ENCODE data around the gene SKA2. TPM values are rescaled to one million over a fixed set of nuclear protein-coding genes. Genes with fewer than 3 reads are reported as not detected.
A peak's percentile ranks its signal among the peaks of the same experiment; 100 is the strongest.
"Not testable (repeated sequence)": the region's sequence is repeated elsewhere in the genome, so short reads cannot be mapped to it uniquely, and the experiment has no call there.

SKA2 gene
- polyA plus RNA-seq, 1 donor, result 34.8 TPM

DNA sequence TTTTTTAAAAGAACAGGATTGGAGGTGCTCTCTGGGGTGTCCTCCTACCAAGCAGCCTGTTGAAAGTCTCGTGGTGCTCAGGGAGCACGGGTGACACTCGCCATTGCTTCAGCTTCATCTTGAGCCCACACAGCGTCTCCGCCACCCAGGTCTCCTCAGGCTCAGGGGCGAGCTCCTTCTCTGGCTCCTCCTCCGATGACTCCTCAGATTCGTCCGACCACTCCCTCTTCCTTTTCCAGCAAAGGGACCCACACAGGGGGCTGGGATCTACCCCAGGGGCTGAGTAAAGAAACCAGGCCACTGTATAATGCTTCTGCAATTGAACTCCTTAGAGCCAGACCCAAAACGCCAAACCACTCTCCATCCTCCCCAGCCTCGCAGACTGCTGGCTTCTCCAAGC is 24.6 kb upstream of the SKA2 start:
- not testable (repeated sequence) for H3K27ac ChIP-seq (ENCODE audit: low read length); DNase-seq; H3K4me3 ChIP-seq (ENCODE audit: low read length); H3K36me3 ChIP-seq (ENCODE audit: control insufficient read depth, insufficient read depth, low read length); H3K27me3 ChIP-seq (ENCODE audit: control insufficient read depth, insufficient read depth, low read length); H3K4me1 ChIP-seq (ENCODE audit: control insufficient read depth, insufficient read depth, low read length); H3K9me3 ChIP-seq (ENCODE audit: control insufficient read depth, low read depth, low read length)
- no CpG with 5 or more reads among the region's 11 CpGs for WGBS (ENCODE audit: insufficient coverage, low lambda C conversion rate)

DNA sequence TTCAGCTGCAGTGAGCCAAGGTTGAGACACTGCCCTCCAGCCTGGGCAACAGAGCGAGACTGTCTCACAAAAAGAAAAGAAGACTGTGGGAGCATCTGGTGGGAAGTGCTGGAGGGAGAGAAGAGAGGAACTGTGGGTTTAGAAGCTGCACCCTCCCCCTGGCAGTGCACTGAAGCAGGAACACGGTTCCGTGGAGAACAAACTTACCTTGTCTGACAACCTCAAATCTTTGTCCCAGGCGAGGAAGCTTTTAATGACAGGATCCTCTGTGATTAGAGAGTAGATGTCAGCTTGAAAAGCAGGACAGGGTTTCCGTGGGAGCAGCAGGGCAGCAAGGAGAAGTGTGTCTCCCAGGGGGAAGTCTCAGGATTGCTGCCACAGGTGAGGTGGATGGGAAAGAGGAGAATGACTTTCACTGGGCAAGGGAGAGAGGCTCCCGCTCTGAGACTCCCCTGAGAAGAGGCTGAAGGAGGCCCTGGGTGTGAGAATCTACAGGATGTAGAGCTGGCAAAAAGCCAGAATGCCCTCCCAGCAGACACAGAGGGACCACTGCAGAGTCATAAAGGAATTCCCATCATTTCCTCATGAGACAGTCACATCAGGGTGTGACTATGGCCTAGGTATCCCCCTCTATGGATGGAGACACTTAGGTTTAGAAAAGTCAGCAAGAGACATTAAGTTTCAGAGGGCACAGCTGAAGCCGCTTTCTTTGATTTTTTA is 23.4 kb upstream of the SKA2 start:
- H3K36me3 ChIP-seq (ENCODE audit: control insufficient read depth, insufficient read depth, low read length), result no peaks in the 10 kb centered on the region
- 67% methylated on average over 1 of the region's 7 CpGs for WGBS (ENCODE audit: insufficient coverage, low lambda C conversion rate)
- no peaks in the 10 kb centered on the region for H3K9me3 ChIP-seq (ENCODE audit: control insufficient read depth, low read depth, low read length)

GRCh38 chr17:59175076-59175475 is 20.1 kb upstream of the SKA2 start:
- Histone ChIP-seq H3K9me3 (ENCODE audit: control insufficient read depth, low read depth, low read length) (peaks cover 7% of the 10 kb centered on the region), H3K36me3 (ENCODE audit: control insufficient read depth, insufficient read depth, low read length) (no peaks in the 10 kb centered on the region), H3K27me3 (ENCODE audit: control insufficient read depth, insufficient read depth, low read length) (no peaks in the 10 kb centered on the region), H3K27ac (ENCODE audit: low read length) (no peak overlapping the region), H3K4me3 (ENCODE audit: low read length) (no peak overlapping the region), H3K4me1 (ENCODE audit: control insufficient read depth, insufficient read depth, low read length) (no peaks in the 10 kb centered on the region)
- DNase-seq, result no peak
- no CpG with 5 or more reads among the region's 7 CpGs for WGBS (ENCODE audit: insufficient coverage, low lambda C conversion rate)

More for the DNA sequence above, 23.4 kb upstream of the SKA2 start:
- no peak for DNase-seq
- H3K27me3 ChIP-seq (ENCODE audit: control insufficient read depth, insufficient read depth, low read length), result no peaks in the 10 kb centered on the region
- H3K27ac ChIP-seq (ENCODE audit: low read length), result no peak overlapping the region
- no peak overlapping the region for H3K4me3 ChIP-seq (ENCODE audit: low read length)
- no peaks in the 10 kb centered on the region for H3K4me1 ChIP-seq (ENCODE audit: control insufficient read depth, insufficient read depth, low read length)

- no peaks in the 10 kb centered on the region for H3K36me3 ChIP-seq (ENCODE audit: control insufficient read depth, insufficient read depth, low read length)
- no peak overlapping the region for H3K4me3 ChIP-seq (ENCODE audit: low read length)
- H3K9me3 ChIP-seq (ENCODE audit: control insufficient read depth, low read depth, low read length), result peaks cover 7% of the 10 kb centered on the region
- no peak overlapping the region for H3K27ac ChIP-seq (ENCODE audit: low read length)
- no peaks in the 10 kb centered on the region for H3K27me3 ChIP-seq (ENCODE audit: control insufficient read depth, insufficient read depth, low read length)
- no peaks in the 10 kb centered on the region for H3K4me1 ChIP-seq (ENCODE audit: control insufficient read depth, insufficient read depth, low read length)
- 100% methylated on average over 1 of the region's 11 CpGs for WGBS (ENCODE audit: insufficient coverage, low lambda C conversion rate)
- no peak for DNase-seq
Measured at GRCh38 chr17:59174671-59175070, 19.7 kb upstream of the SKA2 start.

DNA sequence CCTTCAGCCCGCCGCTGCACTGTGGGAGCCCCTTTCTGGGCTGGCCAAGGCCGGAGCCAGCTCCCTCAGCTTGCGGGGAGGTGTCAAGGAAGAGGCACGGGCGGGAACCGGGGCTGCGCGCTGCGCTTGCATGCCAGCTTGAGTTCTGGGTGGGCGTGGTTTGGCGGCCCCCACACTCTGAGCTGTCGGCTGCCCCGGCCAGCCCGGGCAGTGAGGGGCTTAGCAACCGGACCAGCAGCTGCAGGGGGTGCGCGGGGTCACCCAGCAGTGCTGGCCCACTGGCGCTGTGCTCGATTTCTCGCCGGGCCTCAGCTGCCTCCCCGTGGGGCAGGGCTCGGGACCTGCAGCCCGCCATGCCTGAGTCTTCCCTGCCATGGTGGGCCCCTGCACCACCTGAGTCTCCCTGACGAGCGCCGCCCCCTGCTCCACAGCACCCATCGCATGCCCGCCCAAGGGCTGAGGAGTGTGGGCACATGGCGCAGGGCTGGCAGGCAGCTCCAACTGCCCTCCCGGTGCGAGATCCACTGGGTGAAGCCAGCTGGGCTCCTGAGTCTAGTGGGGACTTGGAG is 17.5 kb upstream of the SKA2 start:
- DNase-seq, result no peak
- Histone ChIP-seq H3K4me1 (ENCODE audit: control insufficient read depth, insufficient read depth, low read length) (no peaks in the 10 kb centered on the region), H3K36me3 (ENCODE audit: control insufficient read depth, insufficient read depth, low read length) (no peaks in the 10 kb centered on the region), H3K27ac (ENCODE audit: low read length) (no peak overlapping the region), H3K4me3 (ENCODE audit: low read length) (no peak overlapping the region), H3K9me3 (ENCODE audit: control insufficient read depth, low read depth, low read length) (peaks cover 7% of the 10 kb centered on the region), H3K27me3 (ENCODE audit: control insufficient read depth, insufficient read depth, low read length) (no peaks in the 10 kb centered on the region)
- no CpG with 5 or more reads among the region's 33 CpGs for WGBS (ENCODE audit: insufficient coverage, low lambda C conversion rate)

- Histone ChIP-seq H3K9me3 (ENCODE audit: control insufficient read depth, low read depth, low read length) (peaks cover 5% of the 10 kb centered on the region), H3K27ac (ENCODE audit: low read length) (no peak overlapping the region), H3K27me3 (ENCODE audit: control insufficient read depth, insufficient read depth, low read length) (no peaks in the 10 kb centered on the region), H3K4me3 (ENCODE audit: low read length) (no peak overlapping the region), H3K4me1 (ENCODE audit: control insufficient read depth, insufficient read depth, low read length) (peaks cover 3% of the 10 kb centered on the region), H3K36me3 (ENCODE audit: control insufficient read depth, insufficient read depth, low read length) (no peaks in the 10 kb centered on the region)
- no peak for DNase-seq
- WGBS (ENCODE audit: insufficient coverage, low lambda C conversion rate), result no CpG with 5 or more reads among the region's 2 CpGs
Measured at GRCh38 chr17:59167571-59168001, 12.6 kb upstream of the SKA2 start.

DNA sequence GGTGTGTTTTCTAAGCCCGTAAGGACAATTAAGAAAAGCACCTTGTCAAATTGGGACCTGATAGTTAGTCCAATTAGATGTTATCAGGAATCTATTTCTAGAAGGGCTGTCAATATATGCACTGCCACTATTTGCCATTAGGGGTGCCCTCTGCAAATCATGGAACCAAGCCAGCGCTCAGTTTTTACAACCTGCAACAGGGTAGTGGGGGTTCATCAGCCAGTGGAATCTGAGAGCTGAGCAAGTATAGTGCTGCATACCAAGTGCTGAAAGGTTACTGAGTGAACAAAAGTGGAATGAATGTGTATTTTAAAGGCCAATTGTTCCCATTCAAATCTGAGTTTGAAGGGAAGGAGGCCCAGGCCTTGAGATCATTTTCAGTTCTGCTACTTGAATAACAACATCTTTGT is 11.0 kb upstream of the SKA2 start:
- Histone ChIP-seq H3K27me3 (ENCODE audit: control insufficient read depth, insufficient read depth, low read length) (no peaks in the 10 kb centered on the region), H3K9me3 (ENCODE audit: control insufficient read depth, low read depth, low read length) (no peaks in the 10 kb centered on the region), H3K4me1 (ENCODE audit: control insufficient read depth, insufficient read depth, low read length) (peaks cover 3% of the 10 kb centered on the region), H3K36me3 (ENCODE audit: control insufficient read depth, insufficient read depth, low read length) (no peaks in the 10 kb centered on the region), H3K4me3 (ENCODE audit: low read length) (no peak overlapping the region), H3K27ac (ENCODE audit: low read length) (peak overlapping the region; percentile 47)
- peak; percentile 44 to 64 for DNase-seq
- WGBS (ENCODE audit: insufficient coverage, low lambda C conversion rate), result no CpG with 5 or more reads among the region's 2 CpGs

DNA sequence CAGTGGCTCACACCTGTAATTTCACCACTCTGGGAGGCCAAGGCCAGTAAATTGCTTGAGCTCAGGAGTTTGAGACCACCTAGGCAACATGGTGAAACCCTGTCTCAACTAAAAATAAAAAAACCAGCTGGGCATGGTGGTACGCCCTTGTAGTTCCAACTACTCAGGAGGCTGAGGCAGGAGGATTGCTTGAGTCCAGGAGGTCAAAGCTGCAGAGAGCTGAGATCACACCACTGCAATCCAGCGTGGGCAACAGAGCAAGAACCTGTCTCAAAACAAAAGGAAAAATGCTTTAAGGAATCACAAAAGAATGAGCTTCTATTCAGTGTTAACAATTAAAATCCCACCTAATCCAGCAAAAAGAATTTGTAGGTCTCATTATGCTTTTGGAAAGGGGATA is 6.5 kb upstream of the SKA2 start:
- WGBS (ENCODE audit: insufficient coverage, low lambda C conversion rate), result no CpG with 5 or more reads among the region's 2 CpGs
- no peak for DNase-seq
- H3K4me3 ChIP-seq (ENCODE audit: low read length), result no peak overlapping the region
- H3K9me3 ChIP-seq (ENCODE audit: control insufficient read depth, low read depth, low read length), result no peaks in the 10 kb centered on the region
- H3K36me3 ChIP-seq (ENCODE audit: control insufficient read depth, insufficient read depth, low read length), result no peaks in the 10 kb centered on the region
- H3K27me3 ChIP-seq (ENCODE audit: control insufficient read depth, insufficient read depth, low read length), result no peaks in the 10 kb centered on the region
- peaks cover 3% of the 10 kb centered on the region for H3K4me1 ChIP-seq (ENCODE audit: control insufficient read depth, insufficient read depth, low read length)
- no peak overlapping the region for H3K27ac ChIP-seq (ENCODE audit: low read length)

DNA sequence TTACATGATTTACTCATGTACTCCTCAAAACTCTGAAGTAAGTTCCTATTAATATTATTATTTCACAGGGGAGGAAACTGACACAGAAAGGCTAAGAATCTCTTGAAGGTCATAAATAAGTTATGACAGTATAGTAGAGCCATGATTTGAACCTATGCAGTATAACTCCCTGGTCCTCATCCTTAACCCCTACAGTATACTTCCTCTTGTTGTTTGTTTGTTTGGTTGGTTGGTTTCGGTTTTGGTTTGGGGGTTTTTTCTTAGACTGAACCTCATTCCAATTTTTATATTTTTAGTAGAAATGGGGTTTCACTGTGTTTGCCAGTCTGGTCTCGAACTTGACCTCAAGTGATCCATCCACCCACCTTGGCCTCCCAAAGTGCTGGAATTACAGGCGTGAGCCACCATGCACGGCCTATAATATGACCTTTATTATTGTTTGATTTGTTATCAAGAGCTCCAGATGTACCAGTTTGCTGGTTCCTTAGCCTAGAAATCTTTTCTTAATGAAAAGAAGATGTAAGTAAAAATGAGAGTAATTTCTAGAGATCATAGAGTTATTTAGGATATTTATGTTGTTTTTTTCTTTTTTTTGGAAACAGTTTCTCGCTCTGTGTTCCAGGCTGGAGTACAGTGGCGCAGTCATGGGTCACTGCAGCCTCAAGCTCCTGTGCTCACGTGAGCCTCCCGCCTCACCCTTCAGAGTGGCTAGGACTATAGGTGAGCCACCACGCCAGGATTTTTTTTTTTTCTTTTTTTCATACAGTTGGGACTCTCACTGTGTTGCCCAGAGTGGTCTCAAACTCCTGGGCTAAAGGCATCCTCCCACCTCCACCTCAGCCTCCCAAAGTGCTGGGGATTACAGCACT is 5.4 kb upstream of the SKA2 start:
- Histone ChIP-seq H3K27me3 (ENCODE audit: control insufficient read depth, insufficient read depth, low read length) (no peaks in the 10 kb centered on the region), H3K36me3 (ENCODE audit: control insufficient read depth, insufficient read depth, low read length) (no peaks in the 10 kb centered on the region), H3K9me3 (ENCODE audit: control insufficient read depth, low read depth, low read length) (no peaks in the 10 kb centered on the region), H3K27ac (ENCODE audit: low read length) (no peak overlapping the region), H3K4me1 (ENCODE audit: control insufficient read depth, insufficient read depth, low read length) (no peaks in the 10 kb centered on the region), H3K4me3 (ENCODE audit: low read length) (no peak overlapping the region)
- no peak for DNase-seq
- WGBS (ENCODE audit: insufficient coverage, low lambda C conversion rate), result 100% methylated on average over 3 of the region's 9 CpGs

GRCh38 chr17:59155439-59156177 is 622 bp upstream of the SKA2 start, which contains the start of gene PRR11:
Gene PRR11, plus strand, starts transcription at chr17:59155746. Its CDS starts 14,007 bp downstream, at chr17:59169753.
- peak; percentile 99 to 100 for DNase-seq
- H3K36me3 ChIP-seq (ENCODE audit: control insufficient read depth, insufficient read depth, low read length), result no peaks in the 10 kb centered on the region
- no peaks in the 10 kb centered on the region for H3K27me3 ChIP-seq (ENCODE audit: control insufficient read depth, insufficient read depth, low read length)
- H3K4me3 ChIP-seq (ENCODE audit: low read length), result peak within 1 kb of the TSS; percentile 90
- 4% methylated on average over 3 of the region's 25 CpGs for WGBS (ENCODE audit: insufficient coverage, low lambda C conversion rate)
- peak within 1 kb of the TSS; percentile 80 for H3K27ac ChIP-seq (ENCODE audit: low read length)
- no peaks in the 10 kb centered on the region for H3K4me1 ChIP-seq (ENCODE audit: control insufficient read depth, insufficient read depth, low read length)
- no peaks in the 10 kb centered on the region for H3K9me3 ChIP-seq (ENCODE audit: control insufficient read depth, low read depth, low read length)

Measured in large intestine (tissue), 3 donors.